GM18519 (cell line): Measurements from ENCODE around the gene CASTOR1.
"Not testable (repeated sequence)": the region's sequence is repeated elsewhere in the genome, so short reads cannot be mapped to it uniquely, and the experiment has no call there.

Experiments
- ATAC-seq: cut with Tn5 transposase; IDR thresholded peaks from one replicate; pipeline ENCODE4 v1.9.1; 2021; ENCODE audit warnings: mild to moderate bottlenecking, moderate library complexity; ENCODE audit not compliant: unreplicated experiment, low FRiP score

Gene CASTOR1

GRCh38 chr22:30289141-30289979 lies at the start of gene CASTOR1:
Gene CASTOR1, minus strand, starts transcription at chr22:30289505. Its CDS starts 8 bp downstream, at chr22:30289497.
- peak; percentile 39 for ATAC-seq

GRCh38 chr22:30338802-30339201 lies 49.5 kb upstream of the CASTOR1 start:
- ATAC-seq = no peak

- ATAC-seq = not testable (repeated sequence)
Measured at GRCh38 chr22:30338341-30338740, 49.0 kb upstream of the CASTOR1 start.

DNA sequence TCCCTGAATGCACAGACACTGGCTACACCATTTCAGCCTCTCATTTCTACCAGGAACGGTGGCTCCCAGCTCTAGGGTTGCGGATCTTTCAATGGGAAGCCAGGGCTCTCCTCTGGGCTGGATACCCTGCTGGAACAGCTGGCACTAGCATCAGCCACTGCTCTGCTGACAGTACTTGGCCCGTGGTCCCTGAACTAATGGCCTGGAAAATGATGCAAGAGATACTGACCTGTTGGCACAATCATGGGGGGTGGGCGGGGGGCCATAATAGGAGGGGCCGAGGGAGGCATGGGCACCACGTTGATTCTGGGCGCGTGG lies 48.1 kb upstream of the CASTOR1 start:
- ATAC-seq = no peak

- ATAC-seq = no peak
Measured at GRCh38 chr22:30336752-30337460, 47.6 kb upstream of the CASTOR1 start.

DNA sequence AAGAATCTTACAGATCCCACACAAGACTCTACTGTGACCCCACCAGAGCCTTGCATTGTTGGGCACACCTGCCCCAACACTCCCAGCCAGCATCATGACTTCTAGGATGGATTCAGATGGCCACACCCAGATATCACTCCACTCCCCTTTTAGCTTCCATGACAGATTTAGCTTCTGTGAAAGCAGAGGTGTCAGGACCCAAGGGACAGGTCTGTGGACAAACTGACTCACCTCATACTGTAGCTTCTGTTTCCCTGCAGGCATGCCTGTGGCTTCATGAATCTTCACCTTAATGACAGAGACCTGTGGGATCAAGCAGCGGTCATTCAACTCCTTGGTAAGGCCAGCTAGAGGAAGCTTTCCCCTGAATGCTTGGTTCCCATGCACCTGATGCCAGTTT lies 45.9 kb upstream of the CASTOR1 start:
- ATAC-seq = no peak

GRCh38 chr22:30334646-30335045 lies 45.3 kb upstream of the CASTOR1 start:
- no peak for ATAC-seq

DNA sequence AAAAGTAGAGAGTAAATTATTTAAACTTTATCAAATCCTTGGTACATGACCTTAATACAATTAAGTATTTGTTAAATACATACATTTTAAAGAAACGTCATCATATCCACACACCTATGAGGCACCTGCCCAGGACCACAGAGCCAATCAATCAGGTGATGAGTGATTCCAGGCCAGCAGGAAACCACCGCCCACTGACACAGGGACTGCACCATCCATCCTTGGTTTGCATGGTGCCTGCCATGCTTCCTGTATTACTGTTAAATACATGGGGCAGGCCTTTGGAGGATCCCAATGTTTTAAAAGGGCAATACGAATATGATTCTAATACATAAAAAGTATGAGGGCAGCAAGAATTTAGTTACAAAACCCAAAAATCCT lies 44.4 kb upstream of the CASTOR1 start:
- ATAC-seq = no peak

GRCh38 chr22:30332994-30333706 lies 43.8 kb upstream of the CASTOR1 start:
- ATAC-seq = no peak

- ATAC-seq = no peak
Measured at GRCh38 chr22:30332551-30332950, 43.2 kb upstream of the CASTOR1 start.

GRCh38 chr22:30328466-30329049 lies 39.3 kb upstream of the CASTOR1 start:
- ATAC-seq = no peak

DNA sequence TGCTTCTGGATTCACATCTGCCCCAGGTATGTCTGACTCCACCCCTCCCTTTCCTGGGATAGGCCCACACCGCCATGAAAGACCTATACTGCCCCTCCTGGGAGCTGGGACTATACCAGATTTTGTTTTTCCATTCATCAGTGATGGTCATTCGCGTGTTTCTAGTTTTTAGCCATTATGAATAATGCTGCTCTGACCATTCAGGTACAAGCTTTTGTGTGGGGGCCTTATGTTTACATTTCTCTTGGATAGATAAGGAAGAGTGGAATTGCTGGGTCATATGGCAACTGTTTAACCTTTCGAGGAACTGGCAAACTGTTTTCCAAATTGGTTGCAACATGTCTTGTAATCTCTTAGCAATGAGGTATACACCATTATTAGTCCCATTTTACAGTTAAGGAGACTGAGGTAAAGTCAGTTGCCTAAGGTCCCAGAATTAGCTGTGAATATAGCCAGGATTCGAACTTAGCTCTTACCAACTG lies 38.6 kb upstream of the CASTOR1 start:
- ATAC-seq = no peak

DNA sequence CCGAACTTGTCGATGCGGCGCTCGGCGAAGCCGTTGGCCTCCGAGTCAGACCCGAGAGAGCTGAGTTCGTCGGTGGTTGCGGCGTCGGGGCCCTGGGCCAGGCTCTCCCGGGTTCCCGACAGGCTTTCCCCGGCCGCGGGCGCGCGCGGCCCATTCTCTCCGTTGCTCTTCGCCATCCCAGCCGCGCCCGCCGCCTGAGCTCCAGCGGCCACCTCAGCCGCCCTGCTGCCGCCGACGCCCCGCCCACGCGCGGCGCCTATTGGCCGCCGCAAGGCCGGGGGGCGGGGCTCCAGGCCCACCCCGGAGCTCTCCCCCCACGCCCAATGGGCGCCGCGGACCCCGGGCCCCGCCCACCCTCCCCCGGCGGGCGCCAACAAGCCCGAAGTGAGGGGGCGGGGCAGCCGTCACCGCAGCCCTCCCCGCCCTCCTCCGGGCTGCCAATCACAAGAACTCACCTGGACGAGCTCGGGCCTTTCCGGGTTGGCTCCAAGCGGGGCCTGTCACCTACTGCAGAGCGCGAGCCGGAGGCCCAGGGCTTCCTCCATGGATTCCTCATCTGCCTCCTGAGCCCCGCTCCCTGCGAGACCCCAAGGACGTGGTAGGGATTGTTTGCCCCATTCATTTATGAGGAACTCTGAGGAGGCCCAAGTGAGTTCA lies 37.5 kb upstream of the CASTOR1 start, which contains the start of gene TBC1D10A:
TBC1D10A (minus strand) TSS at position 236 of the 657 bp plus-strand sequence; CDS start at position 176, 60 bp downstream.
- peak; percentile 70 for ATAC-seq

DNA sequence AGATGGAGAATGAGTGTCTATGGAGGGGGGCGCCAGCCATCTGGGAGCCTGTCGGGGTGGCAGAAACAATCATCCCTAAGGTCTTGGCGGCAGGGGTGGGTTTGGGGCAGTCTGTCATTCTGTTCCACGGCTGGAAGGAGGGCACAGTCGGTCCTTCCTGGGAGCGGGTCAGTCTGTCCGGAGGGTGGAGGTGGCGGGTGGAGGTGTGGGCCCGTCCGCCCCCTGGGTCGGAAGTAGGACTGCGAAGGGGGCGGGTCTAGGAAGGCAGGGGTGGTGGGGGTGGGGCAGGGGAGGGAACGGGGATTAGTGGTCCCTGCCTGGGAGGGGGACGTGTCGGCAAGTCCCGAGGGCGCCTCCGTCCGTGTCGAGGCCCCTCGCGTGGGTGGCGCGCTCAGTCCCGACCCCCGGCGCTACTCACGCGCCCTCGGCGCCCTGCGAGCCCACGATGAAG lies 37.0 kb upstream of the CASTOR1 start:
- no peak for ATAC-seq

DNA sequence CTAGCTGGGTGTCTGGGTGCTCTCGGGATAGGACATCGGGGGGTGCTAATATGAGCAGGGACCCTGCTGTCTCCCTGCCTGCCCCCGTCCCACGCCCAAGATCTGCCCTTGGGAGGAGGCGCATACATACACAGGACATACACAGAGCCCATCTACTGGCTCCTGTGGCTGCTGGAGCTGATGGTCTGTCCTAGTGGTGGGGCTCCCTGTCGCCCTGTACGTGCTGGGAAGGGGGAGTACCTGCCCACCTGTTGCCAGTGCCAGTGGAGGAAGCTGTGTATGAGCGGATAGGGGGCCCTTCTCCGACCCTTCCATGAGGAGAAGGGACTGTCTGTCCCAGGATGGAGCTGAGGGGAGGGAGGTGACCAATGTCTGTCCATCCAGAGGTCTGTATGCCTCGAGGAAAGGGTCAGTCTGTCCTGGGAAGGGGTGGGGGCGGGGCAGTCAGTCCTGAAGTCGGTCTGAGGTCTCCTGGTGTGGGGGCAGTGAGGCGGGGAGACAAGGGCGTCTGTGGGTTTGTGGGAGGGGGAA lies 36.5 kb upstream of the CASTOR1 start:
- no peak for ATAC-seq

DNA sequence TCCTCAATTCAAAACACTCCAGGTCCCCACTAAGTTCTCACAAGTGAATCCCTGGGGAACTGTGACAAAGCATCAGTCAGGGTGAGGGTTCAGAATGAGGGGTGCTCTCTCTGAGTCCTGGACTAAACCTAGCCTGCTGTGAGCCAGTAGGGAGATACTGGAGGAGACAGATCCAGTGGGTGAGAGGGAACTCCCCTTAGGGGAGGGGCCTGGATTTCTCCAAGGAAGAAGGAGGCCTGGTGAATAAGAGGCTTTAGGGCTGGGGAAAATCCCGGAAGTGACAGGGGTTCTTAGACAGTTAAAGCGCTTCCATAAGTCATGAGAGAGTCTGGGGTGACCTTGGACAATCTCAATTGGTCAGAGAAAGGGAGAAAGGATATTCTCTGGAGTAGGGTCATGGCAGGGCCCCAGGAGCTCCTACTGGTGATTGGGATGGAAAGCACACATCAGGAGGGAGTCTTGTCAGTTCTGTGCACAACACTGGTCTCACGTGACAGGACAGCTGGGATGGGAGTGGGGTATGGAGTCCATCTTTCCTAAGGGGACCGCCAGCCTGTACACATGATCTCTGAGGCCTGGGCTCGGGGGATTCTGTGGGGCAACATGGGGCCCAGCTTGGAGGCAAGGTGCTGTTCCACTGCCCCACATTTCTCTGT lies 35.9 kb upstream of the CASTOR1 start:
- no peak for ATAC-seq

GRCh38 chr22:30324014-30324730 lies 34.9 kb upstream of the CASTOR1 start:
- no peak for ATAC-seq

DNA sequence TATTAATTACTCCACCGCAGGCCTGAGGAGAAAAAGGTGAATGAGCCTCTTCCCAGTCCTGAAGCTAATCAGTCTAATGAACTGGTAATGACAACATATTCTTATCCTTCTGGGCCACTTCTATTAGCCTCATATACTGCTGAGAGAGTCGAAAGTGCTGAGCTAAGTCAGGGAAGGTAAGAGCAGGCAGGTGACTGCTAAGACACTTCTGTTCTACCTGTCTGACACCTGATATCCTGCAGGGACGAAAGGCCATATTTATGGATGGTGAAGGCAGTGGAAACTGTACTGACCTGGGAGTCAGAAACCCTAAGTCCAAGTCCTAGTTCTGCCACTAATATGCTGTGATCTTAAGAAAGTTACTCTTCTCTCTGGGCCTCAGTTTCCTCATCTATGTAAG lies 33.9 kb upstream of the CASTOR1 start:
- ATAC-seq = no peak

DNA sequence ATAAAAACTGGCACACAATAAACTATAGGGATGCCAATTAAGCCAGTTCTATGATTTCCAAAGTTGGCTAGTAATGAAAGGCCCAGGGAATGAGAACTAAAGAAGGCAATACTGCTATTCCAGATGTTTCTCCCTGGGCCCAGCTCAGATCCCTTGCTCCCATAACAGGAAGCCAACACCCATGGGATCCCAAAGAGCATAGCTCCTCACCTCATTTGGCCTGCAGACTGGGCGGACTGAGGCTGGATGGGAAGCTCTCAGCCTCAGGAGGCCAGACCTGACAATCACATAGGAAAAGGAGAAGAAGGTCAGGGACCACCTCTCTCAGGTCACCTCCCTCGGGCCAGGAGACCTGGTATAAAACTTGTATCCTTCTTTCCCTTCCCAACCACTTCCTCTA lies 32.2 kb upstream of the CASTOR1 start:
- ATAC-seq = no peak
